IMR-90 (cell line): ENCODE measurements around the gene EPC1. TPM values are rescaled to one million over a fixed set of nuclear protein-coding genes. Genes with fewer than 3 reads are reported as not detected.
"Not testable (repeated sequence)": the region's sequence is repeated elsewhere in the genome, so short reads cannot be mapped to it uniquely, and the experiment has no call there.

ENCODE experiments used
- ATAC-seq: fragments of 200-7000 bp; cut with Tn5 transposase; 2 replicates; pipeline ENCODE4 v1.9.1; 2020; ENCODE audit warnings: low read depth, mild to moderate bottlenecking, moderate library complexity
- BruUV-seq: library from RNA; stranded (reverse); fragments of 400-500 nt; replicated peaks from 2 replicates; lab custom pipeline; 2021; lab: Mats Ljungman, UMichigan
- CTCF ChIA-PET: fragments of 300-600 bp; formaldehyde crosslinking; extraction: SDS; loops from one replicate; lab custom pipeline; 2021; ENCODE audit warnings: antibody characterized with exemption; lab: Yijun Ruan, JAX
- POLR2A ChIA-PET: fragments of 300-600 bp; sonication (Branson Sonifier 250); formaldehyde crosslinking; loops from one replicate; lab custom pipeline; 2022; ENCODE audit warnings: antibody characterized with exemption; ENCODE audit not compliant: unreplicated experiment; lab: Charles Lee
- DNase-seq: peaks from one replicate; pipeline ENCODE4 v3.0.0; 2013
- H2AFZ ChIP-seq: replicated peaks from 2 replicates; pipeline ENCODE3; 2013; ENCODE audit warnings: low read length, mild to moderate bottlenecking; ENCODE audit not compliant: poor library complexity
- H2AK5ac ChIP-seq: 2 replicates; pipeline ENCODE4 v1.6.1; 2013; ENCODE audit warnings: low read depth, low read length, inconsistent platforms
- H2AK9ac ChIP-seq: replicated peaks from 2 replicates; pipeline ENCODE3; 2013; ENCODE audit warnings: mild to moderate bottlenecking, low read depth, low read length, moderate library complexity; ENCODE audit not compliant: poor library complexity
- H2BK120ac ChIP-seq: 2 replicates; pipeline ENCODE4 v1.6.1; 2013; ENCODE audit warnings: low read depth, low read length, inconsistent platforms
- H2BK15ac ChIP-seq: 3 replicates; pipeline ENCODE4 v1.6.1; 2013; ENCODE audit warnings: low read depth, low read length, inconsistent platforms
- H2BK20ac ChIP-seq: 2 replicates; pipeline ENCODE4 v1.6.1; 2013; ENCODE audit warnings: low read depth, mild to moderate bottlenecking, inconsistent platforms, low read length, moderate library complexity
- H2BK5ac ChIP-seq: 2 replicates; pipeline ENCODE4 v1.6.1; 2013; ENCODE audit warnings: mild to moderate bottlenecking, low read depth, low read length, inconsistent platforms; ENCODE audit not compliant: poor library complexity, severe bottlenecking
- H3K14ac ChIP-seq: replicated peaks from 2 replicates; pipeline ENCODE4 v1.6.1; 2013; ENCODE audit warnings: low read depth, low read length, inconsistent platforms
- H3K18ac ChIP-seq: 2 replicates; pipeline ENCODE4 v1.6.1; 2013; ENCODE audit warnings: low read depth, low read length, control low read depth
- H3K23ac ChIP-seq: 2 replicates; pipeline ENCODE4 v1.6.1; 2013; ENCODE audit warnings: low read depth, low read length, inconsistent platforms
- H3K27ac ChIP-seq: 2 replicates; pipeline ENCODE4 v1.5.1; 2013; ENCODE audit warnings: mild to moderate bottlenecking, control low read depth, low read length; ENCODE audit not compliant: insufficient read depth
- H3K27me3 ChIP-seq: 2 replicates; pipeline ENCODE4 v1.6.1; 2013; ENCODE audit warnings: low read length; ENCODE audit not compliant: control insufficient read depth, insufficient read depth
- H3K36me3 ChIP-seq: 2 replicates; pipeline ENCODE4 v1.6.1; 2013; ENCODE audit warnings: low read length, mixed read lengths; ENCODE audit not compliant: control insufficient read depth, insufficient read depth
- H3K4ac ChIP-seq: 2 replicates; pipeline ENCODE4 v1.6.1; 2013; ENCODE audit warnings: low read depth, low read length, inconsistent platforms
- H3K4me1 ChIP-seq: 2 replicates; pipeline ENCODE4 v1.6.1; 2013; ENCODE audit warnings: low read length, mixed read lengths; ENCODE audit not compliant: control insufficient read depth, insufficient read depth
- H3K4me2 ChIP-seq: 2 replicates; pipeline ENCODE4 v1.6.1; 2013; ENCODE audit warnings: low read depth, mild to moderate bottlenecking, control low read depth, low read length, moderate library complexity
- H3K4me3 ChIP-seq: 2 replicates; pipeline ENCODE4 v1.5.1; 2013; ENCODE audit warnings: low read depth, mild to moderate bottlenecking, control low read depth, low read length, moderate library complexity; ENCODE audit not compliant: insufficient read depth
- H3K56ac ChIP-seq: 2 replicates; pipeline ENCODE4 v1.6.1; 2013; ENCODE audit warnings: low read length, inconsistent platforms; ENCODE audit not compliant: insufficient read depth; ENCODE audit errors: extremely low read depth
- H3K79me1 ChIP-seq, 2 experiments: 2 replicates each; pipeline ENCODE4 v1.6.1; 2013; ENCODE audit warnings: low read length in 2 of 2, inconsistent platforms in 1 of 2, low read depth in 1 of 2
- H3K9ac ChIP-seq: 2 replicates; pipeline ENCODE4 v1.6.1; 2013; ENCODE audit warnings: low read depth, low read length, control low read depth
- H3K9me1 ChIP-seq: 2 replicates; pipeline ENCODE4 v1.6.1; 2013; ENCODE audit warnings: low read length, inconsistent platforms; ENCODE audit not compliant: insufficient read depth
- H3K9me3 ChIP-seq: 2 replicates; pipeline ENCODE4 v1.6.1; 2013; ENCODE audit warnings: low read length; ENCODE audit not compliant: control insufficient read depth, insufficient read depth
- H4K20me1 ChIP-seq: 2 replicates; pipeline ENCODE4 v1.6.1; 2013; ENCODE audit warnings: low read length, inconsistent platforms; ENCODE audit not compliant: insufficient read depth
- H4K5ac ChIP-seq: 2 replicates; pipeline ENCODE4 v1.6.1; 2013; ENCODE audit warnings: mild to moderate bottlenecking, low read depth, low read length, control low read depth
- H4K8ac ChIP-seq, 2 experiments: 2 replicates each; pipeline ENCODE4 v1.6.1; 2013; ENCODE audit warnings: low read depth in 2 of 2, low read length in 2 of 2, control low read depth in 1 of 2, inconsistent platforms in 1 of 2
- H4K91ac ChIP-seq: 2 replicates; pipeline ENCODE4 v1.6.1; 2013; ENCODE audit warnings: low read depth, low read length, inconsistent platforms; ENCODE audit not compliant: insufficient read depth
- WGBS, 2 experiments: methylation state at CpG; one replicate each; pipeline versions ENCODE4 v1.1.5 to v1.1.7; 2013; ENCODE audit warnings: missing lambda C conversion rate in 2 of 2; ENCODE audit not compliant: insufficient read length in 1 of 2; ENCODE audit errors: extremely low coverage in 2 of 2; 5-methylcytosine and 5-hydroxymethylcytosine counted together
- dilution Hi-C: fragments of 300-500 bp; cut with HindIII; formaldehyde crosslinking; loops from one replicate; pipeline ENCODE4 v1.14.3; 2018; ENCODE audit warnings: low sequenced_read_pairs; ENCODE audit not compliant: unreplicated experiment
- in situ Hi-C: fragments of 300-500 bp; cut with MboI; formaldehyde crosslinking; loops from 3 replicates; pipeline ENCODE4 v1.14.3; 2019; ENCODE audit warnings: low sequenced_read_pairs, inconsistent platforms, mixed read lengths
- intact Hi-C: fragments of 100-400 bp; cut with micrococcal nuclease; formaldehyde crosslinking; loops from 2 replicates; pipeline ENCODE4 v1.10.0; 2022
- polyA plus RNA-seq, 3 experiments: library from polyadenylated mRNA; depleted of rRNA; stranded (reverse); fragments of >200 nt; gene quantifications; 2 replicates each; pipeline ENCODE4 v1.2.3, GENCODE V29; 2012; ENCODE audit warnings: low replicate concordance in 1 of 3
- total RNA-seq: library from RNA; depleted of rRNA; stranded (reverse); fragments of >200 nt; gene quantifications from 2 replicates; pipeline ENCODE4 v1.2.3, GENCODE V29; 2012

The EPC1 gene
- total and polyA plus RNA-seq, 2 of the 4 experiments (the other 2 are of a cell fraction), result 21.9 to 23.5 TPM

DNA sequence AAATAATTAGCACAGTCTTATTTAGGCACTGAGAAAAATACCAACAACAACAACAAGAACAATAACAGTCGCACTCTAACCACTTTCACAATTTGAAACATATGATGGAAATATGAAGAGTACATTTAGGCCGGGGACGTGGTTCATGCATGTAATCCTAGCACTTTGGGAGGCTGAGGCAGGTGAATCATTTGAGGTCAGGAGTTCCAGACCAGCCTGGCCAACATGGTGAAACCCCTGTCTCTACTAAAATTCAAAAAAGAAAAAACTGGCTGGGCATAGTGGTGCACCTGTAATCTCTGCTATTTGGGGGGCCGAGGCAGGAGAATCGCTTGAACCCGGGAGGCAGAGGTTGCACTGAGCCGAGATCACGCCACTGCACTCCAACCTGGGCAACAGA lies 18.4 kb upstream of the EPC1 start:
- POLR2A ChIA-PET, H3K4me3 ChIP-seq: not testable (repeated sequence)

More for the DNA sequence above, 18.4 kb upstream of the EPC1 start:
- intact Hi-C loops, H3K4me2 ChIP-seq, H3K18ac ChIP-seq, H4K91ac ChIP-seq, H3K36me3 ChIP-seq, H3K9me3 ChIP-seq, BruUV-seq, H2AK5ac ChIP-seq, H3K4me1 ChIP-seq, H3K27me3 ChIP-seq, H2AFZ ChIP-seq, in situ Hi-C loops, DNase-seq, H4K8ac ChIP-seq, ATAC-seq, H2AK9ac ChIP-seq, H2BK20ac ChIP-seq, H2BK15ac ChIP-seq, H4K5ac ChIP-seq, H2BK5ac ChIP-seq, H2BK120ac ChIP-seq, H3K27ac ChIP-seq, H3K14ac ChIP-seq, dilution Hi-C loops, H3K4ac ChIP-seq, H3K23ac ChIP-seq, H3K9ac ChIP-seq, H3K9me1 ChIP-seq, H3K56ac ChIP-seq: not testable (repeated sequence)
- peaks cover 25 to 43% of the 10 kb centered on the region in 2 experiments for H3K79me1 ChIP-seq
- CTCF ChIA-PET, result interaction anchor here (0.6 kb wide), 1 partner anchor 182 kb away, joined by 4 read pairs; no protein-coding TSS in a partner anchor
- no CpG with 5 or more reads among the region's 8 CpGs for WGBS, 2 experiments
- H4K20me1 ChIP-seq, result peaks cover 18% of the 10 kb centered on the region; the same call in 1 of the 2 replicates
